ENCODE measurements around the gene MANEA.

GRCh38 chr6:95576998-95577303 lies 384 bp upstream of the MANEA start:
- no peak for TF ChIP-seq EP300 (IDR thresholded peaks at IDR 0.05; ENCODE audit: borderline replicate concordance in 1 of 2, low read depth in 1 of 2, low read length in 1 of 2)
- TF ChIP-seq, protein P1, sequence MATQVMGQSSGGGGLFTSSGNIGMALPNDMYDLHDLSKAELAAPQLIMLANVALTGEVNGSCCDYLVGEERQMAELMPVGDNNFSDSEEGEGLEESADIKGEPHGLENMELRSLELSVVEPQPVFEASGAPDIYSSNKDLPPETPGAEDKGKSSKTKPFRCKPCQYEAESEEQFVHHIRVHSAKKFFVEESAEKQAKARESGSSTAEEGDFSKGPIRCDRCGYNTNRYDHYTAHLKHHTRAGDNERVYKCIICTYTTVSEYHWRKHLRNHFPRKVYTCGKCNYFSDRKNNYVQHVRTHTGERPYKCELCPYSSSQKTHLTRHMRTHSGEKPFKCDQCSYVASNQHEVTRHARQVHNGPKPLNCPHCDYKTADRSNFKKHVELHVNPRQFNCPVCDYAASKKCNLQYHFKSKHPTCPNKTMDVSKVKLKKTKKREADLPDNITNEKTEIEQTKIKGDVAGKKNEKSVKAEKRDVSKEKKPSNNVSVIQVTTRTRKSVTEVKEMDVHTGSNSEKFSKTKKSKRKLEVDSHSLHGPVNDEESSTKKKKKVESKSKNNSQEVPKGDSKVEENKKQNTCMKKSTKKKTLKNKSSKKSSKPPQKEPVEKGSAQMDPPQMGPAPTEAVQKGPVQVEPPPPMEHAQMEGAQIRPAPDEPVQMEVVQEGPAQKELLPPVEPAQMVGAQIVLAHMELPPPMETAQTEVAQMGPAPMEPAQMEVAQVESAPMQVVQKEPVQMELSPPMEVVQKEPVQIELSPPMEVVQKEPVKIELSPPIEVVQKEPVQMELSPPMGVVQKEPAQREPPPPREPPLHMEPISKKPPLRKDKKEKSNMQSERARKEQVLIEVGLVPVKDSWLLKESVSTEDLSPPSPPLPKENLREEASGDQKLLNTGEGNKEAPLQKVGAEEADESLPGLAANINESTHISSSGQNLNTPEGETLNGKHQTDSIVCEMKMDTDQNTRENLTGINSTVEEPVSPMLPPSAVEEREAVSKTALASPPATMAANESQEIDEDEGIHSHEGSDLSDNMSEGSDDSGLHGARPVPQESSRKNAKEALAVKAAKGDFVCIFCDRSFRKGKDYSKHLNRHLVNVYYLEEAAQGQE (IDR thresholded peaks at IDR 0.05; ENCODE audit: low read depth, low read length) = no peak
- TF ChIP-seq, protein P2, sequence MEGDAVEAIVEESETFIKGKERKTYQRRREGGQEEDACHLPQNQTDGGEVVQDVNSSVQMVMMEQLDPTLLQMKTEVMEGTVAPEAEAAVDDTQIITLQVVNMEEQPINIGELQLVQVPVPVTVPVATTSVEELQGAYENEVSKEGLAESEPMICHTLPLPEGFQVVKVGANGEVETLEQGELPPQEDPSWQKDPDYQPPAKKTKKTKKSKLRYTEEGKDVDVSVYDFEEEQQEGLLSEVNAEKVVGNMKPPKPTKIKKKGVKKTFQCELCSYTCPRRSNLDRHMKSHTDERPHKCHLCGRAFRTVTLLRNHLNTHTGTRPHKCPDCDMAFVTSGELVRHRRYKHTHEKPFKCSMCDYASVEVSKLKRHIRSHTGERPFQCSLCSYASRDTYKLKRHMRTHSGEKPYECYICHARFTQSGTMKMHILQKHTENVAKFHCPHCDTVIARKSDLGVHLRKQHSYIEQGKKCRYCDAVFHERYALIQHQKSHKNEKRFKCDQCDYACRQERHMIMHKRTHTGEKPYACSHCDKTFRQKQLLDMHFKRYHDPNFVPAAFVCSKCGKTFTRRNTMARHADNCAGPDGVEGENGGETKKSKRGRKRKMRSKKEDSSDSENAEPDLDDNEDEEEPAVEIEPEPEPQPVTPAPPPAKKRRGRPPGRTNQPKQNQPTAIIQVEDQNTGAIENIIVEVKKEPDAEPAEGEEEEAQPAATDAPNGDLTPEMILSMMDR (IDR thresholded peaks at IDR 0.05) = no peak
- TF ChIP-seq, protein P3, sequence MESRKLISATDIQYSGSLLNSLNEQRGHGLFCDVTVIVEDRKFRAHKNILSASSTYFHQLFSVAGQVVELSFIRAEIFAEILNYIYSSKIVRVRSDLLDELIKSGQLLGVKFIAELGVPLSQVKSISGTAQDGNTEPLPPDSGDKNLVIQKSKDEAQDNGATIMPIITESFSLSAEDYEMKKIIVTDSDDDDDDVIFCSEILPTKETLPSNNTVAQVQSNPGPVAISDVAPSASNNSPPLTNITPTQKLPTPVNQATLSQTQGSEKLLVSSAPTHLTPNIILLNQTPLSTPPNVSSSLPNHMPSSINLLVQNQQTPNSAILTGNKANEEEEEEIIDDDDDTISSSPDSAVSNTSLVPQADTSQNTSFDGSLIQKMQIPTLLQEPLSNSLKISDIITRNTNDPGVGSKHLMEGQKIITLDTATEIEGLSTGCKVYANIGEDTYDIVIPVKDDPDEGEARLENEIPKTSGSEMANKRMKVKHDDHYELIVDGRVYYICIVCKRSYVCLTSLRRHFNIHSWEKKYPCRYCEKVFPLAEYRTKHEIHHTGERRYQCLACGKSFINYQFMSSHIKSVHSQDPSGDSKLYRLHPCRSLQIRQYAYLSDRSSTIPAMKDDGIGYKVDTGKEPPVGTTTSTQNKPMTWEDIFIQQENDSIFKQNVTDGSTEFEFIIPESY (IDR thresholded peaks at IDR 0.05; ENCODE audit: borderline replicate concordance, low read depth) = no peak
- no peak for TF ChIP-seq POLR2AphosphoS5 (IDR thresholded peaks at IDR 0.05; ENCODE audit: low read depth, low read length)
- no peak for TF ChIP-seq YY1 (IDR thresholded peaks at IDR 0.05; ENCODE audit: low read depth)
- no peak for TF ChIP-seq FOXJ3 (CRISPR knock-in tag; IDR thresholded peaks at IDR 0.05)
- TF ChIP-seq TEAD4 (IDR thresholded peaks at IDR 0.05; ENCODE audit: borderline replicate concordance, insufficient read depth) = no peak

Data from SK-N-SH (cell line).